Upper lobe of left lung (tissue), 6 donors: ENCODE data around the gene NR3C1. TPM values are rescaled to one million over a fixed set of nuclear protein-coding genes. Genes with fewer than 3 reads are reported as not detected.

ENCODE experiments used
- ATAC-seq, 2 donors: fragments of 200-7000 bp; cut with Tn5 transposase; one replicate each; pipeline ENCODE4 v1.9.1; 2022; ENCODE audit warnings: mild to moderate bottlenecking in 2 of 2, moderate library complexity in 2 of 2; ENCODE audit not compliant: low FRiP score in 2 of 2
- DNase-seq, 2 donors: peaks; one replicate each; pipeline ENCODE4 v3.0.0-alpha.2; 2019 to 2020
- H3K27ac ChIP-seq, 4 donors: fragments of 200-600 bp; sonication (generic); one replicate each; pipeline ENCODE4 v1.5.1; 2016 to 2019
- H3K27me3 ChIP-seq, 4 donors: fragments of 200-600 bp; sonication (generic); one replicate each; pipeline ENCODE4 v1.5.1; 2017 to 2019
- H3K36me3 ChIP-seq, 4 donors: fragments of 200-600 bp; sonication (generic); one replicate each; pipeline ENCODE4 v1.5.1; 2016 to 2019
- H3K4me1 ChIP-seq, 4 donors: fragments of 200-600 bp; sonication (generic); one replicate each; pipeline ENCODE4 v1.5.1; 2018 to 2019
- H3K4me3 ChIP-seq, 4 donors: fragments of 200-600 bp; sonication (generic); one replicate each; pipeline ENCODE4 v1.5.1; 2017 to 2019; ENCODE audit warnings: mild to moderate bottlenecking in 2 of 4, moderate library complexity in 1 of 4
- H3K9me3 ChIP-seq, 4 donors: fragments of 200-600 bp; sonication (generic); one replicate each; pipeline ENCODE4 v1.5.1; 2018 to 2019
- CTCF ChIP-seq, 6 experiments: fragments of 450-650 bp in 4 of 6; fragments of 200-600 bp in 2 of 6; sonication (generic) in 2 of 6; IDR thresholded peaks; one replicate each; pipeline ENCODE4 v1.5.1; 2016 to 2019; ENCODE audit warnings: antibody characterized with exemption in 6 of 6
- EP300 ChIP-seq, 4 donors: sonication (generic); formaldehyde crosslinking; IDR thresholded peaks; one replicate each; pipeline ENCODE4 v1.5.1; 2017; ENCODE audit warnings: antibody characterized with exemption in 4 of 4, control low read depth in 2 of 4
- POLR2A ChIP-seq, 4 donors: fragments of 450-650 bp; IDR thresholded peaks; one replicate each; pipeline ENCODE4 v1.5.1; 2016 to 2017; ENCODE audit warnings: antibody characterized with exemption in 4 of 4, mild to moderate bottlenecking in 2 of 4
- POLR2AphosphoS5 ChIP-seq, 2 donors: sonication (generic); formaldehyde crosslinking; IDR thresholded peaks; one replicate each; pipeline ENCODE4 v1.5.1; 2017; ENCODE audit warnings: antibody characterized with exemption in 2 of 2
- WGBS, 2 donors: methylation state at CpG; one replicate each; pipeline ENCODE4 v1.1.5; 2017 to 2018; 5-methylcytosine and 5-hydroxymethylcytosine counted together
- small RNA-seq, 4 donors: library from RNA; depleted of rRNA; stranded (forward); fragments of <200 nt; gene quantifications; one replicate each; pipeline ENCODE3, GENCODE V24; 2016
- total RNA-seq, 6 donors: library from RNA; depleted of rRNA in 4 of 6; stranded (reverse); fragments of >200 nt in 4 of 6; gene quantifications; one replicate each; pipeline versions ENCODE4 v1.1.0 to v1.2.1, GENCODE V29; 2016 to 2021
- donor health status: DM: no; HTN: no; CAD: no; lungs with moderate emphysema.
- donor health status: DM: no; HTN: yes; CAD: no; lungs with severe emphysema.

The NR3C1 gene
- total RNA-seq, 6 donors from 2014 or later = 44.5 to 101 (median 72.7) TPM

GRCh38 chr5:143229426-143229895 lies 174.0 kb downstream of the NR3C1 start:
- 68 to 87% methylated on average over 3 to 8 of the region's 8 CpGs for WGBS, 2 donors
- H3K27me3 ChIP-seq = no peaks in the 10 kb centered on the region
- ATAC-seq = no peak
- no peak for TF ChIP-seq CTCF (IDR thresholded peaks at IDR 0.05)
- H3K4me3 ChIP-seq = no peak overlapping the region
- H3K27ac ChIP-seq = peak overlapping the region in 2 of 4 donors; percentile 19 to 23
- no peaks in the 10 kb centered on the region for H3K9me3 ChIP-seq
- DNase-seq = no peak
- peaks cover 0 to 16% (median 10%) of the 10 kb centered on the region in 4 donors for H3K4me1 ChIP-seq
- no peaks in the 10 kb centered on the region for H3K36me3 ChIP-seq

DNA sequence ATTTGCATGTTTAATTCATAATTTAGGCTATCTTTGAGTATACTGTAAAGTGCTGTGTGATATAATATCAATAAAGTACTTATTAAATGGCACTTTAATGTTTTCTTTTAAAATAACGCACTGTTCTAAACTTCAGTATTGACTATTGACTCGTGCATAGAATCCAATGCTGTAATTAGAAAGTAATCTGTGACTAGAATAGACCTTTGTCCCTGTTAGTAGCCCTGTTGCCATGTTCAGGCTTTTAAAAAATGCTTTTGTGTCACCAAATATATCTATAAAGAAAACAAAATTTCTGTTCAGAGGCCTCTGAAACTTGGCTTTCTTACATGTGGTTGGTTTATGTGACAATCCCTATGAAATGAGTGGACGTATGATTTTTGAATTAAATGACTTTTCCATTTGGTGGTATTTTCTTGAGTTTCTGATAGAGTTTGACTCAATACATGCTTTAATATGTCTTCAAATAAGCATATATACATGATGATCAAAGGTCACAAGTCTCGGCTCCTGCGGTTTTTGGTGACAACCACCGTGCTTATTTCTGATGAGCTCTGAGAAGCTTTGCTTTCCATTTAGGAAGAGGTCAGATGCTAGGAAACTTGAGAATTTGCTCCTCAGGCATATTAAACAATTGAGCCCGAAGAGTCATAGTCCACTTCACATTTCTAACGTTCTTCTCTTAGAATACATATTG lies 174.7 kb downstream of the NR3C1 start:
- Histone ChIP-seq H3K9me3 (no peaks in the 10 kb centered on the region), H3K4me3 (no peak overlapping the region), H3K27me3 (no peaks in the 10 kb centered on the region), H3K27ac (no peak overlapping the region), H3K36me3 (no peaks in the 10 kb centered on the region), H3K4me1 (peaks cover 0 to 16% (median 8%) of the 10 kb centered on the region in 4 donors)
- ATAC-seq (no peak), DNase-seq (no peak)
- TF ChIP-seq CTCF (IDR thresholded peaks at IDR 0.05) = no peak
- TF ChIP-seq POLR2A (IDR thresholded peaks at IDR 0.05) = no peak
- no peak for TF ChIP-seq POLR2AphosphoS5 (IDR thresholded peaks at IDR 0.05)
- TF ChIP-seq EP300 (IDR thresholded peaks at IDR 0.05) = no peak
- WGBS, 2 donors = 88 to 94% methylated on average over 8 of the region's 8 CpGs

Small RNAs within 50 kb of the gene (small RNA-seq; reads per million reads assigned to genes)
- 0 reads per million in 4 donors for gene AC091925.2
